ENCODE results near the gene EHD2.
"Not testable (repeated sequence)": the region's sequence is repeated elsewhere in the genome, so short reads cannot be mapped to it uniquely, and the experiment has no call there.

GRCh38 chr19:47718415-47719046, 5.3 kb downstream of the EHD2 start:
- TF ChIP-seq RAD21 (IDR thresholded peaks at IDR 0.05; ENCODE audit: low read length); POLR2A (IDR thresholded peaks at IDR 0.05; ENCODE audit: low read depth, low read length); MAFK (IDR thresholded peaks at IDR 0.05; ENCODE audit: low read depth, low read length); CTCF (conservative IDR thresholded peaks at IDR 0.05; ENCODE audit: low read depth, low read length); MAZ (IDR thresholded peaks at IDR 0.05; ENCODE audit: borderline replicate concordance, low read depth, low read length); CEBPB (IDR thresholded peaks at IDR 0.05; ENCODE audit: low read depth, low read length); MXI1 (IDR thresholded peaks at IDR 0.05; ENCODE audit: borderline replicate concordance, low read depth, low read length); CHD1 (IDR thresholded peaks at IDR 0.05; ENCODE audit: low read depth, low read length): not testable (repeated sequence)

Measured in IMR-90 (cell line).